H1 (cell line): ENCODE results near the gene AAK1. TPM values are rescaled to one million over a fixed set of nuclear protein-coding genes. Genes with fewer than 3 reads are reported as not detected.

ENCODE experiments used
- CTCF ChIA-PET: fragments of 300-600 bp; sonication (Branson Sonifier 250); formaldehyde crosslinking; loops from one replicate; lab custom pipeline; 2021; ENCODE audit not compliant: partially characterized antibody; lab: Charles Lee
- POLR2A ChIA-PET: fragments of 300-600 bp; sonication (Branson Sonifier 250); formaldehyde crosslinking; loops from one replicate; lab custom pipeline; 2021; ENCODE audit warnings: inconsistent platforms; ENCODE audit not compliant: partially characterized antibody; lab: Charles Lee
- DNase-seq, 2 experiments: peaks; one replicate each; pipeline versions ENCODE4 v3.0.0 to v3.0.0-alpha.2; 2010 to 2022; ENCODE audit warnings: low spot score in 2 of 2, low read depth in 1 of 2, mixed read lengths in 1 of 2
- FAIRE-seq: peaks from 2 replicates; lab custom pipeline; 2011; peaks lifted over from hg19 to GRCh38; lab: Jason Lieb, UNC
- H2AFZ ChIP-seq: 2 replicates; pipeline ENCODE4 v1.8.1; 2012; ENCODE audit warnings: low read length, inconsistent platforms
- H2AK5ac ChIP-seq: 2 replicates; pipeline ENCODE4 v1.6.1; 2013; ENCODE audit warnings: low read depth, low read length
- H2BK120ac ChIP-seq: replicated peaks from 2 replicates; pipeline ENCODE3; 2013; ENCODE audit warnings: low read depth, low read length, inconsistent platforms
- H2BK12ac ChIP-seq: 2 replicates; pipeline ENCODE4 v1.6.1; 2013; ENCODE audit warnings: low read depth, low read length
- H2BK15ac ChIP-seq: 2 replicates; pipeline ENCODE4 v1.6.1; 2013; ENCODE audit warnings: low read length
- H2BK20ac ChIP-seq: 2 replicates; pipeline ENCODE4 v1.6.1; 2013; ENCODE audit warnings: low read length
- H2BK5ac ChIP-seq: 2 replicates; pipeline ENCODE4 v1.6.1; 2013; ENCODE audit warnings: low read depth, low read length
- H3K14ac ChIP-seq: 2 replicates; pipeline ENCODE4 v1.6.1; 2013; ENCODE audit warnings: inconsistent platforms; ENCODE audit not compliant: insufficient read length
- H3K18ac ChIP-seq: 2 replicates; pipeline ENCODE4 v1.6.1; 2013; ENCODE audit warnings: low read length; ENCODE audit errors: extremely low read depth
- H3K23ac ChIP-seq: 2 replicates; pipeline ENCODE4 v1.6.1; 2013; ENCODE audit warnings: inconsistent platforms; ENCODE audit not compliant: insufficient read length
- H3K23me2 ChIP-seq: 2 replicates; pipeline ENCODE4 v1.6.1; 2013; ENCODE audit warnings: low read depth, low read length
- H3K27ac ChIP-seq: 2 replicates; pipeline ENCODE4 v1.6.1; 2011; ENCODE audit warnings: low read depth, low read length, inconsistent platforms
- H3K27me3 ChIP-seq, 4 experiments: replicated peaks in 1 of 4; 1 replicate in 1 of 4; 2 replicates in 3 of 4; pipeline versions ENCODE4 v1.6.1 to v1.8.1; 2011 to 2013; ENCODE audit warnings: low read length in 3 of 4, mild to moderate bottlenecking in 3 of 4, inconsistent platforms in 2 of 4, mixed read lengths in 2 of 4, moderate library complexity in 1 of 4; ENCODE audit not compliant: control insufficient read depth in 3 of 4, insufficient read depth in 3 of 4; ENCODE audit errors: extremely low read depth in 1 of 4
- H3K36me3 ChIP-seq, 4 experiments: 2 replicates each; pipeline versions ENCODE4 v1.6.1 to v1.8.1; 2011 to 2013; ENCODE audit warnings: mild to moderate bottlenecking in 4 of 4, low read length in 3 of 4, moderate library complexity in 2 of 4, control low read depth in 1 of 4, inconsistent platforms in 1 of 4; ENCODE audit not compliant: insufficient read depth in 4 of 4, control insufficient read depth in 2 of 4
- H3K4ac ChIP-seq: replicated peaks from 2 replicates; pipeline ENCODE3; 2013; ENCODE audit warnings: low read length, low read depth, mixed read lengths, inconsistent platforms; ENCODE audit not compliant: insufficient read length
- H3K4me1 ChIP-seq, 4 experiments: replicated peaks in 1 of 4; 1 replicate in 1 of 4; 2 replicates in 3 of 4; pipeline versions ENCODE4 v1.6.1 to v1.8.1; 2011 to 2013; ENCODE audit warnings: low read length in 3 of 4, inconsistent platforms in 2 of 4, mixed read lengths in 1 of 4; ENCODE audit not compliant: insufficient read depth in 4 of 4, control insufficient read depth in 3 of 4
- H3K4me2 ChIP-seq, 2 experiments: 2 replicates each; pipeline versions ENCODE4 v1.6.1 to v1.8.1; 2011 to 2013; ENCODE audit warnings: low read depth in 2 of 2, low read length in 2 of 2, control low read depth in 1 of 2, inconsistent platforms in 1 of 2, mild to moderate bottlenecking in 1 of 2; ENCODE audit not compliant: insufficient read depth in 1 of 2
- H3K4me3 ChIP-seq, 4 experiments: fragments of 200-600, 300-600 bp in 1 of 4; sonication (generic), shearing (Covaris generic), sonication (Bioruptor Twin) in 1 of 4; 2 replicates each; pipeline versions ENCODE4 v1.5.1 to v1.8.1; 2011 to 2016; ENCODE audit warnings: low read length in 4 of 4, low read depth in 3 of 4, control low read depth in 2 of 4, inconsistent platforms in 2 of 4, mild to moderate bottlenecking in 2 of 4, mixed read lengths in 1 of 4, moderate library complexity in 1 of 4; ENCODE audit not compliant: insufficient read depth in 2 of 4; ENCODE audit errors: extremely low read depth in 1 of 4
- H3K56ac ChIP-seq: replicated peaks from 2 replicates; pipeline ENCODE3; 2013; ENCODE audit warnings: low read depth, mild to moderate bottlenecking, mixed read lengths, low read length, inconsistent platforms; ENCODE audit not compliant: insufficient read length
- H3K79me1 ChIP-seq: 2 replicates; pipeline ENCODE4 v1.6.1; 2013; ENCODE audit warnings: low read depth, low read length, control low read depth
- H3K79me2 ChIP-seq, 2 experiments: 2 replicates each; pipeline versions ENCODE4 v1.6.1 to v1.8.1; 2012 to 2013; ENCODE audit warnings: low read length in 2 of 2, mild to moderate bottlenecking in 2 of 2, inconsistent platforms in 1 of 2; ENCODE audit not compliant: insufficient read depth in 2 of 2, control insufficient read depth in 1 of 2
- H3K9ac ChIP-seq, 4 experiments: replicated peaks in 1 of 4; 1 replicate in 1 of 4; 2 replicates in 3 of 4; pipeline versions ENCODE4 v1.6.1 to v1.8.1; 2011 to 2013; ENCODE audit warnings: low read depth in 3 of 4, low read length in 3 of 4, control low read depth in 2 of 4, mild to moderate bottlenecking in 2 of 4, moderate library complexity in 2 of 4, inconsistent platforms in 1 of 4; ENCODE audit errors: extremely low read depth in 1 of 4
- H3K9me3 ChIP-seq, 2 experiments: 2 replicates each; pipeline versions ENCODE4 v1.6.1 to v1.8.1; 2012 to 2013; ENCODE audit warnings: mild to moderate bottlenecking in 2 of 2, moderate library complexity in 2 of 2, control low read depth in 1 of 2, inconsistent platforms in 1 of 2, low read depth in 1 of 2, low read length in 1 of 2, mixed read lengths in 1 of 2; ENCODE audit not compliant: insufficient read depth in 2 of 2
- H4K20me1 ChIP-seq, 2 experiments: replicated peaks in 1 of 2; 2 replicates each; pipeline versions ENCODE3 to v1.8.1; 2011 to 2013; ENCODE audit warnings: inconsistent platforms in 2 of 2, low read length in 2 of 2, mild to moderate bottlenecking in 1 of 2; ENCODE audit not compliant: insufficient read depth in 2 of 2, control insufficient read depth in 1 of 2
- H4K5ac ChIP-seq: 2 replicates; pipeline ENCODE4 v1.6.1; 2013; ENCODE audit warnings: low read length, low read depth, mixed read lengths, inconsistent platforms; ENCODE audit not compliant: insufficient read length
- H4K8ac ChIP-seq: 2 replicates; pipeline ENCODE4 v1.8.0; 2013; ENCODE audit warnings: mild to moderate bottlenecking, moderate library complexity, low read length, inconsistent platforms; ENCODE audit not compliant: insufficient read depth; ENCODE audit errors: extremely low read depth
- H4K91ac ChIP-seq: replicated peaks from 2 replicates; pipeline ENCODE3; 2013; ENCODE audit warnings: low read length, mixed read lengths, inconsistent platforms; ENCODE audit not compliant: insufficient read length
- EZH2 ChIP-seq: fragments of 200-600 bp; sonication (generic); IDR thresholded peaks from 2 replicates; pipeline ENCODE4 v1.7.1; 2012; ENCODE audit warnings: low read depth, mild to moderate bottlenecking, moderate library complexity, low read length, inconsistent platforms; ENCODE audit not compliant: severe bottlenecking
- JUND ChIP-seq: IDR thresholded peaks from 2 replicates; pipeline ENCODE4 v1.6.1; 2011; ENCODE audit warnings: mild to moderate bottlenecking, improper control_type of control experiment, low read length
- RXRA ChIP-seq: IDR thresholded peaks from 2 replicates; pipeline ENCODE4 v1.6.1; 2011; ENCODE audit warnings: low read depth, mild to moderate bottlenecking, low read length, moderate library complexity; ENCODE audit not compliant: insufficient read depth
- WGBS, 2 experiments: shearing (Covaris generic) in 1 of 2; methylation state at CpG; one replicate each; pipeline versions ENCODE4 v1.1.6 to v1.1.7; 2013 to 2015; ENCODE audit warnings: low lambda C conversion rate in 2 of 2, mixed read lengths in 2 of 2, inconsistent platforms in 1 of 2, low coverage in 1 of 2, missing lambda C conversion rate in 1 of 2; ENCODE audit not compliant: insufficient replicate concordance in 2 of 2, insufficient coverage in 1 of 2, insufficient read length in 1 of 2; ENCODE audit errors: extremely low coverage in 1 of 2, missing lambda C conversion rate in 1 of 2; 5-methylcytosine and 5-hydroxymethylcytosine counted together
- polyA plus RNA-seq, 7 experiments: library from polyadenylated mRNA; depleted of rRNA in 3 of 7; stranded (reverse) in 5 of 7; unstranded in 2 of 7; fragments of >200 nt in 5 of 7; fragments of 200-250 nt in 2 of 7; gene quantifications; 1 replicate in 5 of 7; 2 replicates in 1 of 7; 4 replicates in 1 of 7; pipeline versions ENCODE4 v1.2.1 to v1.2.3, GENCODE V29; 2011 to 2013; ENCODE audit warnings: missing spikeins in 2 of 7, mixed read lengths in 2 of 7
- total RNA-seq: library from RNA; stranded (reverse); fragmentation: NEBNext Ultra II Directional; extraction: Animal tissue kit (Norgen Biotek cat#: 25700); gene quantifications from 2 replicates; pipeline ENCODE4 v1.2.1, GENCODE V29; 2021
- TF ChIP-seq, protein P1 (sequence below), 3 experiments: IDR thresholded peaks; 1 replicate in 2 of 3; 2 replicates in 1 of 3; pipeline versions ENCODE4 v1.5.1 to v1.6.1; 2011; ENCODE audit warnings: low read length in 3 of 3, mild to moderate bottlenecking in 3 of 3, inconsistent platforms in 2 of 3, low read depth in 1 of 3, moderate library complexity in 1 of 3; ENCODE audit not compliant: insufficient read depth in 1 of 3; ENCODE audit errors: control extremely low read depth in 1 of 3

Gene AAK1
- total and polyA plus RNA-seq, 2 of the 8 experiments (the other 6 are each of a cell fraction or from before 2014, with no cell fraction given) = 10.0 to 40.5 TPM

DNA sequence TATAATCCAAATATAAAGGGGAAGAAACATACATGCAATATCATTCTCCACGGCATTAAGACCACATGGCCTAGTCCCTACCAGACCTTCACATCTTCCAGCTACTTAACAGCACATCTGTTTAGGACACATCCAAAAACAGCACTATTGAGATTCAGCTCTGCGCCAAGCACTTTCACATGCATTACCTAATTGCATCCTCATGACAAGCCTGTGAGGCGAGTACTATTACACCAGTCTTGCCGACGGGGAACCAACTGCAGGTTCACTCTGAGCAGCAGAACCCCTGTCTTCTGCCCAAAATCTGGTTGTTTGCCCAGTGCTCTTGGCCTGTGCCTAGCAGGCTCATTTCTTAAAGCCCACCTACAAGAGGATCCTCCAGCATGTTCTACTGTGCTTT lies 66.7 kb downstream of the AAK1 start:
- H2AFZ ChIP-seq = no peak overlapping the region
- CTCF ChIA-PET = interaction anchor here (0.6 to 4.2 kb wide), 5 partner anchors 9 to 149 kb away, joined by 3 to 39 read pairs (median 4); no protein-coding TSS in a partner anchor
- H3K27me3 ChIP-seq = no peaks in the 10 kb centered on the region
- H3K79me1 ChIP-seq = no peaks in the 10 kb centered on the region; the same call in 1 of the 2 replicates
- H4K91ac ChIP-seq = no peak overlapping the region
- H2BK20ac ChIP-seq = peak overlapping the region; percentile 16; the same call in 1 of the 2 replicates
- 90% methylated on average over 5 of the region's 5 CpGs; no CpG with 5 or more reads in 1 of the 2 experiments for WGBS, 2 experiments
- H3K36me3 ChIP-seq = no peaks in the 10 kb centered on the region
- H3K18ac ChIP-seq = no peak overlapping the region
- TF ChIP-seq EZH2 = no peak
- no peak for TF ChIP-seq RXRA
- TF ChIP-seq, protein P1, sequence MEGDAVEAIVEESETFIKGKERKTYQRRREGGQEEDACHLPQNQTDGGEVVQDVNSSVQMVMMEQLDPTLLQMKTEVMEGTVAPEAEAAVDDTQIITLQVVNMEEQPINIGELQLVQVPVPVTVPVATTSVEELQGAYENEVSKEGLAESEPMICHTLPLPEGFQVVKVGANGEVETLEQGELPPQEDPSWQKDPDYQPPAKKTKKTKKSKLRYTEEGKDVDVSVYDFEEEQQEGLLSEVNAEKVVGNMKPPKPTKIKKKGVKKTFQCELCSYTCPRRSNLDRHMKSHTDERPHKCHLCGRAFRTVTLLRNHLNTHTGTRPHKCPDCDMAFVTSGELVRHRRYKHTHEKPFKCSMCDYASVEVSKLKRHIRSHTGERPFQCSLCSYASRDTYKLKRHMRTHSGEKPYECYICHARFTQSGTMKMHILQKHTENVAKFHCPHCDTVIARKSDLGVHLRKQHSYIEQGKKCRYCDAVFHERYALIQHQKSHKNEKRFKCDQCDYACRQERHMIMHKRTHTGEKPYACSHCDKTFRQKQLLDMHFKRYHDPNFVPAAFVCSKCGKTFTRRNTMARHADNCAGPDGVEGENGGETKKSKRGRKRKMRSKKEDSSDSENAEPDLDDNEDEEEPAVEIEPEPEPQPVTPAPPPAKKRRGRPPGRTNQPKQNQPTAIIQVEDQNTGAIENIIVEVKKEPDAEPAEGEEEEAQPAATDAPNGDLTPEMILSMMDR (IDR thresholded peaks at IDR 0.05; ENCODE audit: control extremely low read depth in 1 of 3, insufficient read depth in 1 of 3, low read depth in 1 of 3, low read length in 3 of 3) = no peak
- TF ChIP-seq JUND = no peak
- TF ChIP-seq, all 59 proteins: peak for 0
- Histone ChIP-seq H3K27ac (no peak overlapping the region), H3K4me2 (no peak overlapping the region), H3K23ac (no peak overlapping the region), H3K23me2 (no peaks in the 10 kb centered on the region), H2BK5ac (no peak overlapping the region), H3K9ac (no peak overlapping the region), H3K14ac (no peak overlapping the region), H4K20me1 (no peaks in the 10 kb centered on the region), H2BK12ac (no peak overlapping the region), H3K4ac (no peak overlapping the region), H4K5ac (no peak overlapping the region), H2BK15ac (0 out of 2 replicates have a peak overlapping the region, but pooled peaks have one; percentile 8), H4K8ac (no peak overlapping the region), H2AK5ac (peak overlapping the region; percentile 49; the same call in 1 of the 2 replicates), H3K56ac (no peak overlapping the region), H3K79me2 (peaks cover 0 to 28% of the 10 kb centered on the region in 2 experiments; a peak in 2 of 4 replicates), H3K9me3 (no peaks in the 10 kb centered on the region), H3K4me3 (no peak overlapping the region), H2BK120ac (no peak overlapping the region), H3K4me1 (peaks cover 0 to 22% (median 8%) of the 10 kb centered on the region in 4 experiments; a peak in 3 of 7 replicates)
- POLR2A ChIA-PET = interaction anchor here (1.0 to 2.2 kb wide), 2 partner anchors 20 to 67 kb away, joined by 3 to 5 read pairs; partner anchors contain the start of gene AAK1
- FAIRE-seq (no peak), DNase-seq (no peak)
